ENCODE measurements around the gene HS3ST5. TPM values are rescaled to one million over a fixed set of nuclear protein-coding genes. Genes with fewer than 3 reads are reported as not detected.
A peak's percentile ranks its signal among the peaks of the same experiment; 100 is the strongest.

HS3ST5 gene
- total and polyA plus RNA-seq, 4 donors = not detected

GRCh38 chr6:114159727-114160126, 183.1 kb downstream of the HS3ST5 start:
- Histone ChIP-seq H3K4me1 (ENCODE audit: control insufficient read depth in 4 of 4, insufficient read depth in 4 of 4, low read length in 3 of 4) (peaks cover 0 to 7% (median 3%) of the 10 kb centered on the region in 4 donors), H3K9me3 (ENCODE audit: control insufficient read depth in 4 of 4, low read length in 3 of 4) (no peaks in the 10 kb centered on the region), H3K36me3 (ENCODE audit: control insufficient read depth in 4 of 4, insufficient read depth in 3 of 4, low read depth in 1 of 4, low read length in 3 of 4) (no peaks in the 10 kb centered on the region), H3K27me3 (ENCODE audit: control insufficient read depth in 4 of 4, insufficient read depth in 4 of 4, low read length in 3 of 4) (peaks cover 0 to 14% (median 4%) of the 10 kb centered on the region in 4 donors), H3K9ac (ENCODE audit: low read depth in 1 of 2, low read length in 2 of 2) (no peak overlapping the region), H3K4me3 (ENCODE audit: low read depth in 1 of 3, low read length in 3 of 3) (no peak overlapping the region), H3K27ac (ENCODE audit: low read depth in 1 of 2, low read length in 2 of 2) (no peak overlapping the region)
- no peak for DNase-seq (ENCODE audit: low spot score)
- TF ChIP-seq NR2F2 (IDR thresholded peaks at IDR 0.05) (no peak), YY1 (IDR thresholded peaks at IDR 0.05) (no peak), RXRA (IDR thresholded peaks at IDR 0.05) (no peak), RAD21 (IDR thresholded peaks at IDR 0.05) (no peak)

- Histone ChIP-seq H3K9me3 (ENCODE audit: control insufficient read depth in 4 of 4, low read length in 3 of 4) (no peaks in the 10 kb centered on the region), H3K4me3 (ENCODE audit: low read depth in 1 of 3, low read length in 3 of 3) (no peak overlapping the region), H3K4me1 (ENCODE audit: control insufficient read depth in 4 of 4, insufficient read depth in 4 of 4, low read length in 3 of 4) (peaks cover 0 to under 1% (median under 1%) of the 10 kb centered on the region in 4 donors), H3K36me3 (ENCODE audit: control insufficient read depth in 4 of 4, insufficient read depth in 3 of 4, low read depth in 1 of 4, low read length in 3 of 4) (no peaks in the 10 kb centered on the region), H3K9ac (ENCODE audit: low read depth in 1 of 2, low read length in 2 of 2) (no peak overlapping the region), H3K27ac (ENCODE audit: low read depth in 1 of 2, low read length in 2 of 2) (no peak overlapping the region), H3K27me3 (ENCODE audit: control insufficient read depth in 4 of 4, insufficient read depth in 4 of 4, low read length in 3 of 4) (peaks cover 0 to 15% (median 5%) of the 10 kb centered on the region in 4 donors)
- 79% methylated on average over 2 of the region's 2 CpGs for WGBS
- TF ChIP-seq YY1 (IDR thresholded peaks at IDR 0.05) = no peak
- TF ChIP-seq, protein P1, sequence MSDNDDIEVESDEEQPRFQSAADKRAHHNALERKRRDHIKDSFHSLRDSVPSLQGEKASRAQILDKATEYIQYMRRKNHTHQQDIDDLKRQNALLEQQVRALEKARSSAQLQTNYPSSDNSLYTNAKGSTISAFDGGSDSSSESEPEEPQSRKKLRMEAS (IDR thresholded peaks at IDR 0.05) = no peak
- no peak for TF ChIP-seq FOXA1 (IDR thresholded peaks at IDR 0.05)
- no peak for TF ChIP-seq SP1 (IDR thresholded peaks at IDR 0.05)
- TF ChIP-seq ZBTB33 (IDR thresholded peaks at IDR 0.05) = no peak
- TF ChIP-seq EGR1 (IDR thresholded peaks at IDR 0.05; ENCODE audit: low read depth in 2 of 2) = no peak
- TF ChIP-seq REST (IDR thresholded peaks at IDR 0.05) = peak; percentile 93
- TF ChIP-seq HNF4A (conservative IDR thresholded peaks at IDR 0.05) = no peak
- no peak for DNase-seq (ENCODE audit: low spot score)
Observed at GRCh38 chr6:114158838-114159694, 183.8 kb downstream of the HS3ST5 start.

- no peak overlapping the region for H3K9ac ChIP-seq (ENCODE audit: low read depth in 1 of 2, low read length in 2 of 2)
- no peaks in the 10 kb centered on the region for H3K4me1 ChIP-seq (ENCODE audit: control insufficient read depth in 4 of 4, insufficient read depth in 4 of 4, low read length in 3 of 4)
- peaks cover 0 to 15% (median 5%) of the 10 kb centered on the region in 4 donors for H3K27me3 ChIP-seq (ENCODE audit: control insufficient read depth in 4 of 4, insufficient read depth in 4 of 4, low read length in 3 of 4)
- H3K36me3 ChIP-seq (ENCODE audit: control insufficient read depth in 4 of 4, insufficient read depth in 3 of 4, low read depth in 1 of 4, low read length in 3 of 4) = no peaks in the 10 kb centered on the region
- TF ChIP-seq EGR1 (IDR thresholded peaks at IDR 0.05; ENCODE audit: low read depth in 2 of 2) = no peak
- TF ChIP-seq FOXA2 (IDR thresholded peaks at IDR 0.05) = no peak
- TF ChIP-seq TAF1 (conservative IDR thresholded peaks at IDR 0.05) = no peak
- TF ChIP-seq, protein P2, sequence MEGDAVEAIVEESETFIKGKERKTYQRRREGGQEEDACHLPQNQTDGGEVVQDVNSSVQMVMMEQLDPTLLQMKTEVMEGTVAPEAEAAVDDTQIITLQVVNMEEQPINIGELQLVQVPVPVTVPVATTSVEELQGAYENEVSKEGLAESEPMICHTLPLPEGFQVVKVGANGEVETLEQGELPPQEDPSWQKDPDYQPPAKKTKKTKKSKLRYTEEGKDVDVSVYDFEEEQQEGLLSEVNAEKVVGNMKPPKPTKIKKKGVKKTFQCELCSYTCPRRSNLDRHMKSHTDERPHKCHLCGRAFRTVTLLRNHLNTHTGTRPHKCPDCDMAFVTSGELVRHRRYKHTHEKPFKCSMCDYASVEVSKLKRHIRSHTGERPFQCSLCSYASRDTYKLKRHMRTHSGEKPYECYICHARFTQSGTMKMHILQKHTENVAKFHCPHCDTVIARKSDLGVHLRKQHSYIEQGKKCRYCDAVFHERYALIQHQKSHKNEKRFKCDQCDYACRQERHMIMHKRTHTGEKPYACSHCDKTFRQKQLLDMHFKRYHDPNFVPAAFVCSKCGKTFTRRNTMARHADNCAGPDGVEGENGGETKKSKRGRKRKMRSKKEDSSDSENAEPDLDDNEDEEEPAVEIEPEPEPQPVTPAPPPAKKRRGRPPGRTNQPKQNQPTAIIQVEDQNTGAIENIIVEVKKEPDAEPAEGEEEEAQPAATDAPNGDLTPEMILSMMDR (IDR thresholded peaks at IDR 0.05; ENCODE audit: low read depth, low read length, missing input control) = no peak
- TF ChIP-seq NR2F2 (IDR thresholded peaks at IDR 0.05) = no peak
- TF ChIP-seq ATF3 (IDR thresholded peaks at IDR 0.05) = no peak
- TF ChIP-seq, protein P1 (IDR thresholded peaks at IDR 0.05) = no peak
- no peak for TF ChIP-seq HNF4G (IDR thresholded peaks at IDR 0.05)
- H3K9me3 ChIP-seq (ENCODE audit: control insufficient read depth in 4 of 4, low read length in 3 of 4) = no peaks in the 10 kb centered on the region
- H3K27ac ChIP-seq (ENCODE audit: low read depth in 1 of 2, low read length in 2 of 2) = no peak overlapping the region
- DNase-seq (ENCODE audit: low spot score) = no peak
- H3K4me3 ChIP-seq (ENCODE audit: low read depth in 1 of 3, low read length in 3 of 3) = no peak overlapping the region
- WGBS = 83% methylated on average over 1 of the region's 1 CpG
Observed at GRCh38 chr6:114158411-114158810, 184.4 kb downstream of the HS3ST5 start.
